Keratinocyte (primary cell): Measurements from ENCODE around the gene FAM163A.

Source experiments
- CTCF ChIP-seq, 3 experiments: IDR thresholded peaks in 1 of 3; conservative IDR thresholded peaks in 1 of 3; optimal IDR thresholded peaks in 1 of 3; 2 replicates in 2 of 3; 3 replicates in 1 of 3; pipeline versions ENCODE3 to v1.5.1; 2011; ENCODE audit warnings: low read length in 3 of 3, mild to moderate bottlenecking in 3 of 3, moderate library complexity in 2 of 3, control low read depth in 1 of 3, inconsistent platforms in 1 of 3; ENCODE audit not compliant: insufficient read depth in 2 of 3; ENCODE audit errors: extremely low read depth in 1 of 3
- EZH2 ChIP-seq: IDR thresholded peaks from one replicate; pipeline ENCODE4 v1.6.1; 2012; ENCODE audit warnings: inconsistent platforms, mild to moderate bottlenecking, low read length, moderate library complexity

GRCh38 chr1:179860652-179861051 lies 117.6 kb downstream of the FAM163A start:
- no peak for TF ChIP-seq CTCF (optimal IDR thresholded peaks at IDR 0.05 in 1 of 3, IDR thresholded peaks at IDR 0.05 in 1 of 3, conservative IDR thresholded peaks at IDR 0.05 in 1 of 3; ENCODE audit: extremely low read depth in 1 of 3, insufficient read depth in 2 of 3, low read length in 3 of 3)
- no peak for TF ChIP-seq EZH2
